Measurements from ENCODE around the gene DCLK2.

DCLK2 gene

GRCh38 chr4:150242820-150243458, 164.7 kb downstream of the DCLK2 start:
- DNase-seq (ENCODE audit: low read depth) = no peak

GRCh38 chr4:150243932-150244331, 165.7 kb downstream of the DCLK2 start:
- DNase-seq (ENCODE audit: low read depth) = no peak

- DNase-seq (ENCODE audit: low read depth) = no peak
These were observed 166.4 kb downstream of the DCLK2 start for GRCh38 chr4:150244600-150244999.

GRCh38 chr4:150247184-150247583, 168.9 kb downstream of the DCLK2 start:
- DNase-seq (ENCODE audit: low read depth) = no peak

GRCh38 chr4:150248181-150248580, 169.9 kb downstream of the DCLK2 start:
- no peak for DNase-seq (ENCODE audit: low read depth)

GRCh38 chr4:150250293-150250997, 172.2 kb downstream of the DCLK2 start:
- no peak for DNase-seq (ENCODE audit: low read depth)

- no peak for DNase-seq (ENCODE audit: low read depth)
These were observed 172.9 kb downstream of the DCLK2 start for GRCh38 chr4:150250998-150251651.

- no peak for DNase-seq (ENCODE audit: low read depth)
These were observed 173.5 kb downstream of the DCLK2 start for GRCh38 chr4:150251752-150252190.

- no peak for DNase-seq (ENCODE audit: low read depth)
These were observed 174.1 kb downstream of the DCLK2 start for GRCh38 chr4:150252306-150252705.

GRCh38 chr4:150252741-150253140, 174.5 kb downstream of the DCLK2 start:
- DNase-seq (ENCODE audit: low read depth) = no peak

- no peak for DNase-seq (ENCODE audit: low read depth)
These were observed 175.2 kb downstream of the DCLK2 start for GRCh38 chr4:150253416-150253815.

- no peak for DNase-seq (ENCODE audit: low read depth)
These were observed 175.9 kb downstream of the DCLK2 start for GRCh38 chr4:150253965-150254630.

GRCh38 chr4:150255610-150256224, 177.5 kb downstream of the DCLK2 start:
- DNase-seq (ENCODE audit: low read depth) = no peak

- DNase-seq (ENCODE audit: low read depth) = no peak
These were observed 178.0 kb downstream of the DCLK2 start for GRCh38 chr4:150256225-150256620.

GRCh38 chr4:150256841-150257730, 178.8 kb downstream of the DCLK2 start:
- no peak for DNase-seq (ENCODE audit: low read depth)

GRCh38 chr4:150258569-150258968, 180.3 kb downstream of the DCLK2 start:
- no peak for DNase-seq (ENCODE audit: low read depth)

GRCh38 chr4:150259861-150260567, 181.8 kb downstream of the DCLK2 start:
- no peak for DNase-seq (ENCODE audit: low read depth)

GRCh38 chr4:150261571-150261970, 183.3 kb downstream of the DCLK2 start:
- DNase-seq (ENCODE audit: low read depth) = no peak

- no peak for DNase-seq (ENCODE audit: low read depth)
These were observed 184.4 kb downstream of the DCLK2 start for GRCh38 chr4:150262611-150263010.

- DNase-seq (ENCODE audit: low read depth) = no peak
These were observed 186.4 kb downstream of the DCLK2 start for GRCh38 chr4:150264595-150265161.
